K562 (cell line): ENCODE data around the gene BLM. TPM values are rescaled to one million over a fixed set of nuclear protein-coding genes. Genes with fewer than 3 reads are reported as not detected.

Experiments used
- ATF3 ChIP-seq, 2 experiments: fragments of 450-650 bp in 1 of 2; sonication (generic) in 1 of 2; formaldehyde crosslinking in 1 of 2; IDR thresholded peaks in 1 of 2; conservative IDR thresholded peaks in 1 of 2; 2 replicates each; pipeline versions ENCODE4 v1.6.1 to v1.8.1; 2016 to 2023; ENCODE audit warnings: mild to moderate bottlenecking in 2 of 2, moderate library complexity in 2 of 2, inconsistent platforms in 1 of 2, missing genetic modification reagents in 1 of 2
- CHD7 ChIP-seq: fragments of 200-600 bp; sonication (generic); IDR thresholded peaks from one replicate; pipeline ENCODE4 v1.6.1; 2012; ENCODE audit warnings: mild to moderate bottlenecking, low read depth, low read length, inconsistent platforms
- DNMT1 ChIP-seq: fragments of 450-650 bp; IDR thresholded peaks from 2 replicates; pipeline ENCODE4 v1.6.1; 2016; ENCODE audit warnings: antibody characterized with exemption, mild to moderate bottlenecking
- ELK1 ChIP-seq: sonication (generic); formaldehyde crosslinking; IDR thresholded peaks from 2 replicates; pipeline ENCODE4 v1.8.1; 2022; ENCODE audit warnings: missing genetic modification reagents
- FOXP4 ChIP-seq: sonication (generic); formaldehyde crosslinking; IDR thresholded peaks from 2 replicates; pipeline ENCODE4 v1.8.0; 2022; ENCODE audit warnings: mild to moderate bottlenecking, missing genetic modification reagents, borderline replicate concordance
- GATAD2B ChIP-seq: fragments of 450-650 bp; IDR thresholded peaks from 2 replicates; pipeline ENCODE4 v1.6.1; 2017; ENCODE audit warnings: mild to moderate bottlenecking, borderline replicate concordance
- HMGN3 ChIP-seq: IDR thresholded peaks from 2 replicates; pipeline ENCODE4 v1.6.1; 2011; ENCODE audit warnings: borderline replicate concordance, low read depth, mild to moderate bottlenecking, mixed read lengths, low read length; ENCODE audit not compliant: insufficient read length; ENCODE audit errors: extremely low read depth
- SMC3 ChIP-seq: conservative IDR thresholded peaks from 2 replicates; pipeline ENCODE4 v1.6.1; 2011; ENCODE audit warnings: low read depth, low read length, improper control_type of control experiment; ENCODE audit not compliant: insufficient read depth
- TBL1XR1 ChIP-seq, 2 experiments: IDR thresholded peaks; 2 replicates each; pipeline ENCODE4 v1.6.1; 2012; ENCODE audit warnings: improper control_type of control experiment in 2 of 2, low read length in 2 of 2, mild to moderate bottlenecking in 1 of 2
- ZNF217 ChIP-seq: sonication (generic); formaldehyde crosslinking; IDR thresholded peaks from 2 replicates; pipeline ENCODE4 v1.8.0; 2022; ENCODE audit warnings: mild to moderate bottlenecking, missing genetic modification reagents
- ZNF263 ChIP-seq: sonication (generic); formaldehyde crosslinking; IDR thresholded peaks from 2 replicates; pipeline ENCODE4 v1.8.0; 2022; ENCODE audit warnings: mild to moderate bottlenecking, missing genetic modification reagents, borderline replicate concordance
- ZNF785 ChIP-seq: fragments of 250-450 bp; sonication (Bioruptor Pico); IDR thresholded peaks from 2 replicates; pipeline ENCODE4 v1.4.0; 2020; ENCODE audit warnings: mild to moderate bottlenecking
- polyA plus RNA-seq, 8 experiments: library from polyadenylated mRNA; depleted of rRNA in 4 of 8; stranded (reverse) in 5 of 8; unstranded in 3 of 8; fragments of >200 nt; fragmentation: Nextera tagmentation in 2 of 8; fragmentation: Illumina TruSeq in 1 of 8; extraction: Ambion mirVana in 2 of 8; extraction: Trizol in 1 of 8; gene quantifications; 2 replicates each; pipeline versions ENCODE4 v1.2.1 to v1.2.3, GENCODE V29; 2011 to 2014; ENCODE audit warnings: inconsistent platforms in 1 of 8, missing spikeins in 1 of 8
- total RNA-seq, 7 experiments: library from RNA; depleted of rRNA in 6 of 7; stranded (reverse); fragments of >200 nt in 6 of 7; fragmentation: Illumina TruSeq in 2 of 7; extraction: Trizol in 2 of 7; gene quantifications; 2 replicates each; pipeline versions ENCODE4 v1.2.1 to v1.2.3, GENCODE V29; 2011 to 2021; ENCODE audit warnings: low replicate concordance in 1 of 7

Gene BLM
- total and polyA plus RNA-seq, 9 of the 15 experiments (the other 6 are each of a cell fraction or from before 2014, with no cell fraction given), result 21.0 to 56.0 (median 43.9) TPM

GRCh38 chr15:90864507-90864906, 147.4 kb downstream of the BLM start (continued):
- TF ChIP-seq ZNF263 (CRISPR knock-in tag) (no peak), HMGN3 (no peak), ATF3 (IDR thresholded peaks at IDR 0.05) (peak; percentile 72), ATF3 (CRISPR knock-in tag; conservative IDR thresholded peaks at IDR 0.05) (no peak), ELK1 (CRISPR knock-in tag) (no peak), SMC3 (no peak), TBL1XR1 (IDR thresholded peaks at IDR 0.05; ENCODE audit: low read length in 2 of 2) (no peak), GATAD2B (no peak), CHD7 (no peak), ZNF217 (CRISPR knock-in tag) (no peak), FOXP4 (CRISPR knock-in tag) (no peak), ZNF785 (no peak), DNMT1 (no peak)
